ENCODE data around the gene LRP1B.

DNA sequence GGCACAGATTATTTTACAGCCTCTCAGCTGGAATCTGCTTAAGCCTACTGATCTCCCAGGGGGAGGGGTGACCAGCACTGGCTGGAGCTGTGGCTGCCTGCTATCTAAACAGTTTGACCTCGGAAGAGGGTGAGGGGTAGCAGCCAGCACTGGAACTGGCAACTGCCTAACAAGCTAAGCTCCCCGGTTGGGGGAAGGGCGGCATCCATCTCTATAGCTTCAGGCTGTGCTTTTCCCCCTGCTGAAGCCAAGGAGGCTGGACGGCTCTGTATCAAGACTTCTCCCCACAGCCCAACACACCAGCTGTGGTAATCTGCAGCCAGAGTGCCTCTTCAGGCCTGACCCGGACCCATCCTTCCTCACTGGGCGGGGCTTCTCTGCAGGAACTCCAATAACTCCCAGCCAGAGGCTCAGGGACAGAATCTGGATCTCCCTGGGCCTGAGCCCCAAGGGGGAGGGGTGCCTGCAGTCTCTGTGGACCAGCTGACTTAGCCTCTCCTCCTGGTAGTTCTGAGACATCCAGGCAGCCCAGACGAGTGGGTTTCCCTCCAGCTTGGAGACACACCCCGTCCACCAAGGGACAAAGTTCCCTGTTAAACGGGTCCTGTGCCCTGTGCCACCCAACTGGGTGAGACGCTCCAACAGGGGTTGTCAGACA is 560.2 kb downstream of the LRP1B start:
- TF ChIP-seq, protein P1, sequence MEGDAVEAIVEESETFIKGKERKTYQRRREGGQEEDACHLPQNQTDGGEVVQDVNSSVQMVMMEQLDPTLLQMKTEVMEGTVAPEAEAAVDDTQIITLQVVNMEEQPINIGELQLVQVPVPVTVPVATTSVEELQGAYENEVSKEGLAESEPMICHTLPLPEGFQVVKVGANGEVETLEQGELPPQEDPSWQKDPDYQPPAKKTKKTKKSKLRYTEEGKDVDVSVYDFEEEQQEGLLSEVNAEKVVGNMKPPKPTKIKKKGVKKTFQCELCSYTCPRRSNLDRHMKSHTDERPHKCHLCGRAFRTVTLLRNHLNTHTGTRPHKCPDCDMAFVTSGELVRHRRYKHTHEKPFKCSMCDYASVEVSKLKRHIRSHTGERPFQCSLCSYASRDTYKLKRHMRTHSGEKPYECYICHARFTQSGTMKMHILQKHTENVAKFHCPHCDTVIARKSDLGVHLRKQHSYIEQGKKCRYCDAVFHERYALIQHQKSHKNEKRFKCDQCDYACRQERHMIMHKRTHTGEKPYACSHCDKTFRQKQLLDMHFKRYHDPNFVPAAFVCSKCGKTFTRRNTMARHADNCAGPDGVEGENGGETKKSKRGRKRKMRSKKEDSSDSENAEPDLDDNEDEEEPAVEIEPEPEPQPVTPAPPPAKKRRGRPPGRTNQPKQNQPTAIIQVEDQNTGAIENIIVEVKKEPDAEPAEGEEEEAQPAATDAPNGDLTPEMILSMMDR (IDR thresholded peaks at IDR 0.05) = no peak
- TF ChIP-seq ZFX (IDR thresholded peaks at IDR 0.05; ENCODE audit: borderline replicate concordance) = no peak
